Brain microvascular endothelial cell (primary cell): Measurements from ENCODE around the gene DNAJB8.

Experiments used
- DNase-seq: peaks from one replicate; pipeline ENCODE4 v3.0.0-alpha.2; 2020
- H3K27ac ChIP-seq: fragments of 250-450 bp; sonication (Bioruptor Pico); 2 replicates; pipeline ENCODE4 v1.5.1; 2020; ENCODE audit warnings: mild to moderate bottlenecking, moderate library complexity
- H3K27me3 ChIP-seq: fragments of 250-450 bp; sonication (Bioruptor Pico); replicated peaks from 2 replicates; pipeline ENCODE4 v1.5.1; 2020; ENCODE audit warnings: mild to moderate bottlenecking
- H3K36me3 ChIP-seq: fragments of 250-450 bp; sonication (Bioruptor Pico); replicated peaks from 2 replicates; pipeline ENCODE4 v1.5.1; 2020; ENCODE audit warnings: mild to moderate bottlenecking
- H3K4me3 ChIP-seq: 2 replicates; pipeline ENCODE4 v1.5.1; 2011; ENCODE audit warnings: low read depth, mild to moderate bottlenecking, control low read depth, low read length, moderate library complexity
- CTCF ChIP-seq: IDR thresholded peaks from 2 replicates; pipeline ENCODE4 v1.5.1; 2011; ENCODE audit warnings: low read depth, mild to moderate bottlenecking, moderate library complexity, low read length, control low read depth, inconsistent platforms; ENCODE audit errors: missing control alignments
- in situ Hi-C: cut with HindIII; loops from 2 replicates; pipeline ENCODE4 v1.10.0; 2017; ENCODE audit warnings: low sequenced_read_pairs, low pct_ligation_motif_present

The DNAJB8 gene

GRCh38 chr3:128470134-128470899, 3.6 kb upstream of the DNAJB8 start:
- H3K4me3 ChIP-seq: no peak overlapping the region
- peaks cover 45% of the 10 kb centered on the region for H3K27me3 ChIP-seq
- H3K27ac ChIP-seq: no peak overlapping the region
- no peak for TF ChIP-seq CTCF
- no peak for DNase-seq
- no peaks in the 10 kb centered on the region for H3K36me3 ChIP-seq
- in situ Hi-C loops: no loop called here

- no peaks in the 10 kb centered on the region for H3K36me3 ChIP-seq
- in situ Hi-C loops: no loop called here
- no peak for TF ChIP-seq CTCF
- no peak for DNase-seq
- H3K27ac ChIP-seq: no peak overlapping the region
- H3K27me3 ChIP-seq: peaks cover 43% of the 10 kb centered on the region
- no peak overlapping the region for H3K4me3 ChIP-seq
These were observed 2.9 kb upstream of the DNAJB8 start for GRCh38 chr3:128469556-128469955.

- peaks cover 39% of the 10 kb centered on the region for H3K27me3 ChIP-seq
- in situ Hi-C loops: no loop called here
- no peak for TF ChIP-seq CTCF
- H3K36me3 ChIP-seq: no peaks in the 10 kb centered on the region
- DNase-seq: no peak
- H3K27ac ChIP-seq: no peak overlapping the region
- H3K4me3 ChIP-seq: no peak overlapping the region
These were observed 2.3 kb upstream of the DNAJB8 start for GRCh38 chr3:128468791-128469527.

- Histone ChIP-seq H3K27me3 (peaks cover 32% of the 10 kb centered on the region), H3K36me3 (no peaks in the 10 kb centered on the region), H3K27ac (no peak overlapping the region), H3K4me3 (no peak overlapping the region)
- TF ChIP-seq CTCF: no peak
- in situ Hi-C loops: no loop called here
- DNase-seq: no peak
These were observed 1.6 kb upstream of the DNAJB8 start for GRCh38 chr3:128468285-128468790.

GRCh38 chr3:128464702-128465101, 2.0 kb downstream of the DNAJB8 start:
- H3K27me3 ChIP-seq: peaks cover 24% of the 10 kb centered on the region
- in situ Hi-C loops: no loop called here

More at GRCh38 chr3:128464702-128465101, 2.0 kb downstream of the DNAJB8 start:
- Histone ChIP-seq H3K27ac (no peak overlapping the region), H3K4me3 (no peak overlapping the region), H3K36me3 (no peaks in the 10 kb centered on the region)
- DNase-seq: no peak
- TF ChIP-seq CTCF: no peak
